DMS79 treated with DMSO at 0.1 percent for 48 hours (cell line): ENCODE data around the gene CNPPD1.
"Not testable (repeated sequence)": the region's sequence is repeated elsewhere in the genome, so short reads cannot be mapped to it uniquely, and the experiment has no call there.

Experiments
- DNase-seq: peaks from one replicate; lab custom pipeline; 2025; lab: John Stamatoyannopoulos, UW

The CNPPD1 gene

DNA sequence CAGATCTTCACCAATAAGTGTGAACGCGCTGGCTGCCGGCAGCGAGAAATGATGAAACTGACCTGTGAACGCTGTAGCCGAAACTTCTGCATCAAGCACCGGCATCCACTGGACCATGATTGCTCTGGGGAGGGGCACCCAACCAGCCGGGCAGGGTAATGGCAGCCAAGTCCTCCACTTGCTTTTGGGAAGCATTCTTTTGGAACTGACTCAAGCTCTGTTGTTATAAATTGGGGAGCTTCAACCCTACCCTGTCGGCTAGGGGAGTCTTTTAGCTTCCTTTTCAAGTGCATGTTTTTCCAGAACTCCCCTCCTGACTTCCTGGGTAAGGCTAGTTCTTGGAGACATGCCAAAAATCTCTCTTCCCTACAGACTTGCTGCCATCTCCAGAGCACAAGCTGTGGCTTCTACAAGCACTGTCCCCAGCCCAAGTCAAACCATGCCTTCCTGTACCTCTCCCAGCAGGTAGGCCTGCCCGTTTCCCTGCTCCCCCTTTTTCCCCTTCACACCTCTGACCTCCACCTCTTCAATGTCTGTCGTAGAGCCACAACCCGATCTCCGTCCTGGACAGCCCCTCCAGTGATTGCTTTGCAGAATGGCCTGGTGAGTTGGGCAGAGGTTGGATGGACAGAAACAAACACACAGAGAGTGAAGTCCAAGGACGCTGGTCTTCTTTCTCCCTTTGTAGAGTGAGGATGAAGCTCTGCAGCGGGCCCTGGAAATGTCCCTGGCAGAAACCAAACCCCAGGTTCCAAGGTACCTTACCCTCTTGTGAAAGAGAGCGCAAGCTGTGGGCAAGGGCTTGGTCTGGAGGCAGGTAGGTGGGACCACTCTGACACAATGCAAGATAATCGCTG is 31.4 kb upstream of the CNPPD1 start:
- peak; percentile 72 for DNase-seq

DNA sequence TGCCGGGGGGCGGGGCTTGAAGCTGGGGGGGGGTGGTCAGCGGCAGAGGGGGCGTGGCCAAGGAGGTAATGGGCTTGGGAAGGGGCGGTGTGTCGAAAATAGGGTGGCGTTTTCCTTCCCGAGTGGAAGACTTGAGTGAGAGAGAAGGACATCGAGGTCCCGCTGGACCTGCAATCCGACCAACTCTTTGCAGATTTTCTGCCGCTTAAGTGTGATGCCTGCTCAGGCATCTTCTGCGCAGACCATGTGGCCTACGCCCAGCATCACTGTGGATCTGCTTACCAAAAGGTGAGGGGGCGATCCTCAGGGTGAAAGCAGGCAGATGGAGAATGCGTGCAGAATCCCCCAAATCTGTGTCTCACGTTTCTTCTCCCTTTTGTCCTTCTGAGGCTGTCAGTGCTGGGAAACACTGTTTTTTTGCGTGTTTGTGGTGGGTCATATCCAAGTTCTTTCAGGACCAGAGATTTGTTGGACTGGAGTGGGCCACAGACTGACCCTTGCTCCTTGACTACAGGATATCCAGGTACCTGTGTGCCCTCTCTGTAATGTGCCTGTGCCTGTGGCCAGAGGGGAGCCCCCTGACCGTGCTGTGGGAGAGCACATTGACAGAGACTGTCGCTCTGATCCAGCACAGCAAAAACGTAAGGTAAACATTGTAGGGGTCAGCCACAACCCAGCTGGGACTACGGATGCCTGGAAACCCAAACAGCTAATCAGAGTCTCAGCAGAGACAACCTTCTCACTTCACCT is 30.6 kb upstream of the CNPPD1 start:
- DNase-seq: no peak

DNA sequence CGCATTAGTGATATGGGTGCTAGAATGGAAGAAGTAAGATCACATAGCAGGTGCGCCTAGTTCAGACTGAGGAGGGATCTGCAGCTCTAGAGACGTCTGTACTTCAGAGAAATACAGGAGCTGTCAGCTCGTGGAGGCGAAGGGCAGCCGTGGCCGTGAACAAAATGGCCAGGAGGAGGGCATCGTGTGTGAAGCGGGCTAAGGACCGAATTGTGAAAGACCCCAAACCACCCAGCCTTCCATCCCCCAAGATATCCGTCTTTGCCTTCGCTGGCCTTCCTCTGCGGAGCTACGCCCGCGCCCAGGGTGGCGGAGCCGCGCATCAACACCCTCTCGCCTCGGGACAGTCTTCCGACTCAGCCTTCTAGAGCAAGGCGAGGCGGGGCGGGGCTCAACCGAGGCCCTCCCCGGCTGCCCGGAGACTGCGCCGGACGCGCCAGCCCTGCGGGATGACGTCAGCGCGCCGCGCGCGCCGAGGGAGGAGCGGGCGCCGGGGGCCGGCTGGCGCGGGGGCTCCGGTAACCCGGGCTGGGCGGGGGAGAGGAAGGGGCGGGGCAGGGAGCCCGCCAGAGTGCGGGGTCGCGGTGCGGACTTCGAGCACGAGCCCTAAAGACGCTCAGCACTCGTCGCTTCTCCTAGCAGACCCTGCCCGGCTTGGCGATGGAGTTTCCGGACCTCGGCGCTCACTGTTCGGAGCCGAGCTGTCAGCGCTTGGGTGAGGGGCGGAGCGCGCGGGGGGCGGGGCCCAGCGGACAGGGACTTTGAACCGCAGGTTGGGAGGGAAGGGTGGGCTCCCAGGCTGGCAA is 29.8 kb upstream of the CNPPD1 start, which contains the start of gene ZFAND2B:
ZFAND2B (plus strand) TSS at position 455 of the 806 bp plus-strand sequence; CDS start at position 661, 206 bp downstream.
- DNase-seq: peak; percentile 87

DNA sequence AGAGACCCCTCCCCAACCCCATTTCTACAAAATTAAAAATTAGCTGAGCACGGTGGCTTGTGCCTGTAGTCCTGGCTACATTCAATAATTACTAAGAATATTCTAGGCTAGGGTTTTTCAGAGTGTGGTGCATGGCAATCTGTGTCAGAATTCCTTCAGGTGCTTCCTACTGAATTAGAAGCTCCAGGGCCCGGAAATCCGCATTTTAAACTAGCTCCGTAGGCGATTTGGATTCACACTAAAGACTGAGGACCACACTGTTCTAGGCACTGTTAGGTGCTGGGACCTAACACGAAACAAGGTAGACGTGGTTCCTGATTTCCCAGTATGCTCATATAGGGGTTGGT is 29.2 kb upstream of the CNPPD1 start:
- no peak for DNase-seq

DNA sequence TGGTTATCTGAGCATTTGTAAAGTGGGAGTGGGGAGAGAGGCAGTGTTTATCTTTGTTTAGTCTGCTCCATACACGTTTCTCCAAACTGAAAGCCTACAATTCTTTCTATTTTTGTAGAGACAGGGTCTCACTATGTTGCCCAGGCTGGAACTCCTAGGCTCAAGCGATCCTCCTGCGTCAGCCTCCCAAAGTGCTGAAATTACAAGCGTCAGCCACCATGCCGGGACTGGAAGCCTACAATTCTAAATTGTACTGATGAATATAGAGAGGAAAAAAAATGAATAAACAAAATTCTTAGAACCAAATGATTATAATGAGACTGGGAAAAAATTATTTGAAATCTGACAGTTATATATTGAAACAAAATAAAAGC is 28.4 kb upstream of the CNPPD1 start:
- no peak for DNase-seq

DNA sequence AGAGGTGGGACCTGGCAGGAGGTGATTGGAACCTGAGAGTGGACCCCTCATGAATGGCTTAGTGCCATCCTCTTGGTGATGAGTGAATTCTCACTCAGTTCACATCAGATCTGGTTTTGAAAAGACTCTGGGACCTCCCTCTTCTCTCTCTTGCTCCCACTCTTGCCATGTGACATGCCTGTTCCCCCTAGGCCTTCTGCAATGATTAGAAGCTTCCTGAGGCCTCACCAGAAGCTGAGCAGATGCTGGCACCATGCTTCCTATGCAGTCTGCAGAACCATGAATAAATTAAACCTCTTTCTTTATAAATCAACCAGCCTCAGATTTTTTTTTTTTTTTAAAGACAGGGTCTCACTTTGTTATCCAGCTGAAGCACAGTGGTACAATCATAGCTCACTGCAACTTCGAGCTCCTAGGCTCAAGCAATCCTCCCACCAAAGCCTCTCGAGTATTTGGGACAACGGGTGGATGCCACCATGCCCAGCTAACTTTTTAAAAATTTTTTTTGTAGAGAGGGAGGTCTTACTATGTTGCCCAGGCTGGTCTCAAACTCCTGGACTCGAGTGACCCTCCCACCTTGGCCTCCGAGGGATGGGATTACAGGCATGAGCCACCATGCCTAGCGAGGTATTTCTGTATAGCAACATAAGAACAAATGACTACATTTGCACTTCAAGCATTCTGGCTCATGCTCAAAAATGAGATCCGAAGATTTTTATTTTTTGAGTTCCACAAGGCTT is 27.9 kb upstream of the CNPPD1 start:
- DNase-seq: no peak

DNA sequence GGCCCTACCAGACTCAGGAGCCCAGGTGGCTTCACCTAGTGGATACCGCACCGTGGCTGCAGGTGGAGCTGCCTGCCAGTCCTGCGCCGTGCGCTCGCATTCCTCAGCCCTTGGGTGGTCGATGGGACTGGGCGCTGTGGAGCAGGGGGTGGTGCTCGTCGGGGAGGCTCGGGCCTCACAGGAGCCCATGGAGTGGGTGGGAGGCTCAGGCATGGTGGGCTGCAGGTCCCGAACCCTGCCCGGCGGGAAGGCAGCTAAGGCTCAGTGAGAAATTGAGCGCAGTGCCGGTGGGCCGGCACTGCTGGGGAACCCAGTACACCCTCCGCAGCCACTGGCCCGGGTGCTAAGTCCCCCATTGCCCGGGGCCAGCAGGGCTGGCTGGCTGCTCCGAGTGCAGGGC is 24.6 kb upstream of the CNPPD1 start:
- not testable (repeated sequence) for DNase-seq

DNA sequence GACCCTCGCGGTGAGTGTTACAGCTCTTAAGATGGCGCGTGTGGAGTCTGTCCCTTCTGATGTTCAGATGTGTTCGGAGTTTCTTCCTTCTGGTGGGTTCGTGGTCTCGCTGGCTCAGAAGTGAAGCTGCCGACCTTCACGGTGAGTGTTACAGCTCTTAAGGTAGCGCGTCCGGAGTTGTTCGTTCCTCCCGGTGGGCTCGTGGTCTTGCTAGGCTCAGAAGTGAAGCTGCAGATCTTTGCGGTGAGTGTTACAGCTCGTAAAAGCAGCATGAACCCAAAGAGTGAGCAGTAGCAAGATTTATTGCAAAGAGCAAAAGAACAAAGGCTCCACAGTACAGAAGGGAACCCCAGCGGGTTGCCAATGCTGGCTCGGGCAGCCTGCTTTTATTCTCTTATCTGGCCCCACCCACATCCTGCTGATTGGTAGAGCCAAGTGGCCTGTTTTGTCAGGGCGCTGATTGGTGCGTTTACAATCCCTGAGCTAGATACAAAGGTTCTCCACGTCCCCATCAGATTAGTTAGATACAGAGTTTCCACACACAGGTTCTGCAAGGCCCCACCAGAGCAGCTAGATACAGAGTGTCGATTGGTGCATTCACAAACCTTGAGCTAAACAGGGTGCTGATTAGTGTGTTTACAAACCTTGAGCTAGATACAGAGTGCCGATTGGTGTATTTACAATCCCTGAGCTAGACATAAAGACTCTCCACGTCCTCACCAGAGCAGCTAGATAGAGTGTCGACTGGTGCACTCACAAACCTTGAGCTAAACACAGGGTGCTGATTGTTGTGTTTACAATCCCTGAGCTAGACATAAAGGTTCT is 24.0 kb upstream of the CNPPD1 start:
- DNase-seq: not testable (repeated sequence)

DNA sequence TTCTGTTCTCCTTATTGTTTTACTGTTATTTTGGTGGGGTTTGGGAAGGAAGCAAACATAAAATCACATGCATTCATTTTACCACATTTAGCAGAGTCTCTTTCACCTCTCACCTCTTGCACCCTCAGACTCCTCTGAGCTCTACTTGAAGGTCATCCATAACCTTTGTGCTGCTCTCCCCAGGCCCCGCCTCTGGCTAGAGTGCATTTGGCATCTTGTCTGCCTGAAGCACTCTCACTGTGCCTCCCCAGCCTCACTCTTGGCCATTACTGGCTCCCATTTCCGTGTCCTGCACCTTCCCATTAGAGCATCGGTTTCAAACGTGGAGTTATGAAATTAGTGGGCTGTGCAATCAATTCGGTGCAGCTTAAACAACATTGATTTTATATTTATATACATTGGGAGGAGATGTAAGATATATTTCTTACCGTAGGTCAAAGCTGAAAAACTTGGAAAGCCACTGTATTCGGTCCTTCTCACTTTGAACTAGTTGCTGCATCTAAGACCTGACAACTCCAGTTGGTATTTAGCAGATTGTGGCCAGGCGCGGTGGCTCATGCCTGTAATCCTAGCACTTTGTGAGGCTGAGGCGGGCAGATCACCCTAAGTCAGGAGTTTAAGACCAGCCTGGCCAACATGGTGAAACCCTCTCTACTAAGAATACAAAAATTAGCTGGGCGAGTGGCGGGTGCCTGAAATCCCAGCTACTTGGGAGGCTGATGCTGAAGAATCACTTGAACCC is 22.9 kb upstream of the CNPPD1 start:
- DNase-seq: no peak

DNA sequence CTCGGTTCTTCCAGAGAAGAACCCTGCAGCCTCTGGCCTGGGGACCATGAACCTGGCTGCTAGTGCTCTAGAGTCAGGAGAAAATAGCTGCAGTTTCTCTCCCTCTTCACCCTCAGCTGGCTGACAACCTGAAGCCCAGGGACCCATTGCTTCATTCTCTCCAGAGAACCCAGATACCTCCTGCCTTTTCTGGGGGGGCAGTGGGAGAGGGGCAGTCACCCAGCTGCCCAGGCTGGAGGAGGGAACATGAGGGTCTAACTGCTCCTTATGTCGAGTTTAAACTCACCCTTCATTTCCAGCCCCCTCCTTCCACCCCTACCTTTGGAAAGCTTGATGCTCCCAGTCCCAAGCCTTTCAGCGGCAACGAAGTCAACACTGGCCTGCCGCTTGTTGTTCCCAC is 22.2 kb upstream of the CNPPD1 start:
- DNase-seq: no peak

DNA sequence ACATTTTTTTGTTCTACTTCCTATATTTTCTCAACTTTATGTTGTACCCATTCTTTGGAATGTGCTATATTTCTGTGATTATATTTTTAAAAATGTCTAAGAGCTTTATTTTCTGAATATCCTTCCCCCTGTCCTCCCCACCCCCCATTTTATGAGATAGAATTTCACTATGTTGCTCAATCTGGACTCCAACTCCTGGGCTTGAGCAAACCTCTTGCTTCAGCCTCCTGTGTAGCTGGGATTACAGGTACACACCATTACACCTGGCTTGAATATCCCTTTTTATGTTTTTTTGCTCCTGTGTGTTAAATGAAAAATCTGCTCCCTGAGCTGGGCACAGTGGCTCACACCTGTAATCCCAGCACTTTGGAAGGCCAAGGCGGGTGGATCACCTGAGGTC is 20.7 kb upstream of the CNPPD1 start:
- DNase-seq: no peak

DNA sequence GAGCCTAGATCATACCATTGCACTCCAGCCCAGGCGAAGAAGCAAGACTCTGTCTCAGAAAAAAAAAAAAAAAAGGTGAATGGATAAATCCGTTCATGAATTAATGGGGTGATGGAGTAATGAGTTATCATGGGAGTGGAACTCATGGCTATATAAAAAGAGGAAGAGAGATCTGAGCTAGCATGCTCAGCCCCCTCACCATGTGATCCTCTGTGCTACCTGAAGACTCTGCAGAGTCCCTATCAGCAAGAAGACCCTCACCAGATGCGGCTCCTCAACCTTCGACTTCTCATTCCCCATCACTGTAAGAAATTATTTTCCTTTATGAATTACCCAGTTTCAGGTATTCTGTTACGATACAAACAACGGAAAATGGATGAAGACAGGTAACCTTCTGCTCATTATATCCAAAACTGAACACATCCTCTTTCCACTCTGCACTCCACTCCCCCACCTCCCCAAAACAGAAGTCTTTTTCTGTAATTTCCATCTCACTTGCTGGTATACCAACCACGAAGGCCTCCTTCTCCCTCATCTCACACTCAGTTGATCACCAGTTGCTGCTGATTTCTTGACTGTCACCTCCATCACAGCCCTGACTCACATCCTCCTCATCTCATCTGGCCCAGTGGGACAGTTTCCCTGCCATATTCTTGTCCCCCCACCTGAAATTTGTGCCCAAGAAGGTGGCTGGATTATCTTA is 10.2 kb upstream of the CNPPD1 start:
- DNase-seq: no peak

DNA sequence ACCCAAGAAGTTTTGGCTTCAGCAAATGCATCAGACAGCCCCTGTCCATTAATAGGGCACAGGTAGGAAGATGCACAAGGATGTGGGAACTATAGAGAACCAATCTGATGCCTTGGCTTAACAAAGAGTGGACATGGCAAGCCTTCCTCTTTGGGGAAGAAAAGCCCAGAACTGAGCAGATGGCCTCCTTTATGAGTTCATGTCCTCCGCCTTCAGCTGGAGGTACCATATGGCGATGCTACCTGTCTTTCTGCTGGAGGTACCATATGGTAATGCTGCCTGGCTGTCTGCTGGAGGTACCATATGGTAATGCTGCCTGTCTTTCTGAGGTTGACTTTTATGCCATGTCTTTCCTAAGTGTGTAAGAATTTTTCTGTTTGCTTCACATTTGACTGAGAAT is 7.4 kb upstream of the CNPPD1 start:
- DNase-seq: no peak

DNA sequence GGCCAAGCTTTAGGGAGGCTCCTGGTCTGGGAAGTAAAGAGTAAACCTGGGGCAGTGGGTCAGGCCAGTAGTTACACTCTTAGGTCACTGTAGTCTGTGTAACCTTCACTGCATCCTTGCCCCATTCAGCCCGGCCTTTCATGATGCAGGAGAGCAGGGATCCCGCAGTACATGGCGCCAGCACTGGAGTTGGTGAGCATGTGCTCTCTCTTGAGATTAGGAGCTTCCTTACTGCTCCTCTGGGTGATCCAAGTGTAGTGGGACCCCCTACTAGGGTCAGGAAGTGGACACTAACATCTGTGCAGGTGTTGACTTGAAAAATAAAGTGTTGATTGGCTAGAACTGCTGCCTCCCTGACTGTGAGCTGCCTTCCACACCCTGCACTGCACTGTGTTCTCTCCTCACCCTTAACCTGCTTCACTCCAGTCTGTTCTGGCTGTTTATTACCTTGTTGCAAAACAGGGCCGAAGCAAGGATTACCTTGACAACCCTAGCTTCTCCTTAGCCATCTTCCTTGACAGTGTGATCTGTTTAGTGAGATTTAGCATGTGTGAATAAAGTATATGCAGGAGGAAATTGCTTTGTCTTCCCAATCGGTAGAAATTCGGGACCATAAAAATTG is 6.5 kb upstream of the CNPPD1 start:
- no peak for DNase-seq

DNA sequence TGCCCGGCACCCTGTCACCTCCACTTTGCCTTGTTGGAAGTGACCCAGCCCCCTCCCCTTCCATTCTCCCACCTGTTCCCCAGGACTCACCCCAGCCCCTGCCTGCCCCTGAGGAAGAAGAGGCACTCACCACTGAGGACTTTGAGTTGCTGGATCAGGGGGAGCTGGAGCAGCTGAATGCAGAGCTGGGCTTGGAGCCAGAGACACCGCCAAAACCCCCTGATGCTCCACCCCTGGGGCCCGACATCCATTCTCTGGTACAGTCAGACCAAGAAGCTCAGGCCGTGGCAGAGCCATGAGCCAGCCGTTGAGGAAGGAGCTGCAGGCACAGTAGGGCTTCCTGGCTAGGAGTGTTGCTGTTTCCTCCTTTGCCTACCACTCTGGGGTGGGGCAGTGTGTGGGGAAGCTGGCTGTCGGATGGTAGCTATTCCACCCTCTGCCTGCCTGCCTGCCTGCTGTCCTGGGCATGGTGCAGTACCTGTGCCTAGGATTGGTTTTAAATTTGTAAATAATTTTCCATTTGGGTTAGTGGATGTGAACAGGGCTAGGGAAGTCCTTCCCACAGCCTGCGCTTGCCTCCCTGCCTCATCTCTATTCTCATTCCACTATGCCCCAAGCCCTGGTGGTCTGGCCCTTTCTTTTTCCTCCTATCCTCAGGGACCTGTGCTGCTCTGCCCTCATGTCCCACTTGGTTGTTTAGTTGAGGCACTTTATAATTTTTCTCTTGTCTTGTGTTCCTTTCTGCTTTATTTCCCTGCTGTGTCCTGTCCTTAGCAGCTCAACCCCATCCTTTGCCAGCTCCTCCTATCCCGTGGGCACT is 5.8 kb upstream of the CNPPD1 start:
- no peak for DNase-seq

DNA sequence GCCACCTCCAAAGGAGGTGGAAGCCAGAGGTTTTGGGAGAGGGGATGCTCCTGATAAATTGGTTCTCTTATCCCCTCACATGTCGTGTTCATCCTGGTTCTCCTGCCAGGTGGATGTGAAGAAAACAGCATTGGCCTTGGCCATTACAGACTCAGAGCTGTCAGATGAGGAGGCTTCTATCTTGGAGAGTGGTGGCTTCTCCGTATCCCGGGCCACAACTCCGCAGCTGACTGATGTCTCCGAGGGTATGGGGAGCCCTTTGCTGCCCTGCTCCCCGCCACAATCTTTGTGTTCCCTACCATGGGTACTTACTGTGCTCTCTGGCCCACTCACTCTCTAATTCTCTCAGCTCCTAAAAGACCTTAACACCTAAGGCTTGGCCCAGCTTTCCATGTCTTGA is 4.8 kb upstream of the CNPPD1 start:
- no peak for DNase-seq

DNA sequence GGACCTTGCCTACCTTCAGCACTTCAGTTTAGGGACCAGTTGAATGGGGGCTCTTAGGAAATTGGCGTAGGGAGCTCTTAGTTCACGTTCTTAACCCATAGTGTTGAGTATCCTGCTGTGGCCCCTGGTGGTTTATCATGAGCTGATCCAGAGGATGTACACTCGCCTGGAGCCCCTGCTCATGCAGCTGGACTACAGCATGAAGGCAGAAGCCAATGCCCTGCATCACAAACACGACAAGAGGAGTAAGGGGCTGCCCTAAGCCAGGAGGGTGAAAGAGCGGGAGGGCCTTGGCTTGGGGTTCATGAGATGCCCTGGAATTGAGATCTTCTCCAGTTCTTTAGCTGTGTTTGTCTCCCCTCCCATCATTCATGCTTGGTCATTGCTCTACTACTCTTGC is 4.2 kb upstream of the CNPPD1 start:
- DNase-seq: no peak
